ENCODE measurements around the gene DENND5B.
A peak's percentile ranks its signal among the peaks of the same experiment; 100 is the strongest.
"Not testable (repeated sequence)": the region's sequence is repeated elsewhere in the genome, so short reads cannot be mapped to it uniquely, and the experiment has no call there.

DENND5B gene

DNA sequence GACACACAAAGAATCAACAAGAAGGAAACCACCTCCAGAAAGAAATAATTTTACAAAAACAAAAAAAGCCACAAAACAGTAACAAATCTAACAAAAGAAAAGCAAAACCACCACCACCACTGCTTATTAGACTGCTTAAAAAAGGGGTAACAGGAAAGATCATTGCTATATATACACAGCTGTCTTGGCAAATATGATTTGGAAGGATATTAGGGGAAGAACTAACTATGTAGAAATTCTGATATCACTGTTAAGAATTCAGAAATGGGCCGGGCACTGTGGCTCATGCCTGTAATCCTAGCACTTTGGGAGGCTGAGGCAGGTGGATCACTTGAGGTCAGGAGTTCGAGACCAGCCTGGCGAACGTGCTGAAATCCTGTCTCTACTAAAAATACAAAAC, 92.5 kb downstream of the DENND5B start:
- no peak for DNase-seq

GRCh38 chr12:31496257-31496656, 94.7 kb downstream of the DENND5B start:
- DNase-seq: no peak

DNA sequence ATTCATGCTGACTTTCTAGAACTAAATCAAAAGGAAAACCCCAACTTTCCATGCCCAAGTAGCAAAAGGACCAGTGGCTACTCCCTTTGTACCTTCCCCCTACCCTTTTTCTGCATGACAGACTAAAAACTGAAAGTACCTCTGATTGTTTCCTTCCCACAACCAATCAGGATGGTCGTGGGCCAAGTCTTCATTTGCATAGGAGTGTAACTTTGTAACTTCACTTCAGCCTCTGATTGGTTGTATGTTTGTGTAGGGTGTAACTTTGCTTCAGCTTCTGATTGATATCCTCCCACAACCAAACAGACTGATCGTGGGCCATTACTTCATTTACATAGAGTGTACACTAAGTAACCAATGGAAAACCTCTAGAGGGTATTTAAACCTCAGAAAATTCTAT, 96.5 kb downstream of the DENND5B start:
- no peak for DNase-seq

DNA sequence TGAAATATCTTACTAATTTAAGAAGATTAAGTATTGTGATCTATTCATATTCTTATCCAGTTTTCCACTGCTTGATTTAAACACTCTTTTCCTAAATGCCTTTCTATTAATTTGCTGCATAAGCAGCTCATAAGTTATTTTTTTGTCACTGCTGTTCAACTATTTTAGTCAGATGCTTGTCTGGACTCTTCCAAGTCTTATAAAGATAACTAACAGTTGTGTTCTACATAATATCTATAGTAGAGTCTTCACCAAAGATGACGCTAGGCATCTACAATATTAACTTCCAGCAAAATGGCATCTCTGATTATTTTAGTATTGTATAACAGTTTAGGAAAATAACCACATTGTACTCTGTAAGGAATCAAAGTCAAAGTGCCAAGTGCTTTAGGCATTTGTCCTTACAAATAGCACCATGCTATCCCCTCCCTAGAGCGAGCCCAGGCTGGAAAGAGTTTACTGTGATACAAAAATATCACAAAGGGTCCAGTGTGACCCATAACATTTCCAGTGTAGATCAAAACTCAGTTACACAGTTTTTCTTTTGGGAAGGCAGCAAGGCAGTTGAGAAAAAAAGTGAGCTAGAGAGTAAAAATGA, 98.2 kb downstream of the DENND5B start:
- no peak for DNase-seq

DNA sequence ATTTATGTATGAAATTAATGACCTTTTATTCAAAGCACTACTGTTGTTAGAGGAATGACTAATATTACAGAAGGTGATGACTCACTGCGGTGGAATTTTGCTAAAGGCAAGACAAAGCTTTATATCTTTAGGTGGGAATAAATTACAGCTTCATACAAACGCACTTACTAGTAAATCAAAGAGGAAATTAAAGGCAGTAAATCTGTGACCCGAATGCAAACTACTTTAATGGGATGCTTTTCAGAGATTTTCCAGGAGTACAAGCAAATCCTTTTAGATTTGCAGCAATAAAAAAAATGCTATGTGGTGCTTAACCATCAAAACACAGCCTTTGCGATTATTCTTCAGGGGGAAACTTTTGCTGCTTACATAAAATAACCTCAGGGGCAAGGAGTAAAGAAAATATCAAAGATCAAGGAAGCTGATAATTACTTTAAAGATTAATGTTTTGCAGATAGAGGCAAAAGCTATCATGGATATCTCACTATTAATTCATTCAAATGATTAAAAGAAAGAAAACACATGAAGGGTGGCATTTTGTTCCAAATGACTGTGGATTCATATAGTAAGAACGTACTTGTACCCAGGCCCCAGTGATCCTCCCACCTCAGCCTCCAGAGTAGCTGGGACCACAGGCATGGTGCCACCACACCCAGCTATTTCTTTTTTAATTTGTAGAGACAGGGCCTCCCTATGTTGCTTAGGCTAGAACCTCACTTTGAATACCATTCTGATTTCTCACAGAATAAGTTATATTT, 98.9 kb downstream of the DENND5B start:
- DNase-seq: no peak

DNA sequence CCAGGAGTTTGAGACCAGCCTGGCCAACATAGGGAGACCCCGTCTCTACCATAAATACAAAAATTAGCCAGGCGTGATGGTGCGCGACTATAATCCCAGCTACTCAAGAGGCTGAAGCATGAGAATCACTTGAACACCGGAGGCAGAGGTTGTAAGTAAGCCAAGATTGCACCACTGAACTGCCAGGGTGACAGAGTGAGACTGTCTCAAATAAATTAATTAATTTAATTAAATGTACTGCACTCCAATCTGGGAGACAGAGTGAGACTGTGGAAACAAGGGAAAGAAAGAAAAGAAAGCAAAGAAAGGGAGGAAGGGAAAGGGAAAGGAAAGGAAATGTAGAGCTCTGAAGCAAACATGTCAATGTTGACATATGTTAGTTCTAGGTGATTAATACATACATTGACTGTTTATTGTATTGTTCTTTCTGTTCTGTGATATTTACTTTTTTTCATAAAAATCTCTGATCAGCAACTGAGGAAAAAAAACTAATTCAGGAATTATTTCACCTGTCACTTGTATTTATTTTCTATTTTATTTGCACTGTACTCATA, 99.6 kb downstream of the DENND5B start:
- DNase-seq: no peak

- DNase-seq: peak; percentile 5
Observed at GRCh38 chr12:31488737-31489338, 102.1 kb downstream of the DENND5B start.

DNA sequence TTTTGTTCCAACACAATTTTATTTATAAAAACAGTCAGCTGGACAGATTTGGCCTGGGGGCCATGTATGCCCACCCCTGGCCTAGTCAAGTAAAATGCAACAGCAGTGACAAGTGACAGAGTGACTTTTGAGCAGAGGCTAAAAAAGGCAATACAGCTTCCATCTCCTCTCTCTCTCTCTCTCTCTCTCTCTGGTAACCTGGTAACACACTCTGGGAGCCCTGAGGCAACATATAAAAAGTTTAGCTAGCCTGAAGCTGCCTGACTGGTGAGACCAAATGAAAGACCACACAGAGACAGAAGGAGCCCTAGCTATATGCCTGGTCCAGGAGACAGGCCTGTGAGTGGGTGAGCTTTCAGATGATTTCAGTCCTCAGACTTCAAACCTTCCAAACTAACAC, 105.4 kb downstream of the DENND5B start:
- no peak for DNase-seq

GRCh38 chr12:31482816-31483215, 108.1 kb downstream of the DENND5B start:
- DNase-seq: no peak

GRCh38 chr12:31481415-31481814, 109.5 kb downstream of the DENND5B start:
- no peak for DNase-seq

GRCh38 chr12:31479516-31480210, 111.3 kb downstream of the DENND5B start:
- DNase-seq: no peak

GRCh38 chr12:31478898-31479297, 112.0 kb downstream of the DENND5B start:
- no peak for DNase-seq

- no peak for DNase-seq
Observed at GRCh38 chr12:31478425-31478824, 112.5 kb downstream of the DENND5B start.

DNA sequence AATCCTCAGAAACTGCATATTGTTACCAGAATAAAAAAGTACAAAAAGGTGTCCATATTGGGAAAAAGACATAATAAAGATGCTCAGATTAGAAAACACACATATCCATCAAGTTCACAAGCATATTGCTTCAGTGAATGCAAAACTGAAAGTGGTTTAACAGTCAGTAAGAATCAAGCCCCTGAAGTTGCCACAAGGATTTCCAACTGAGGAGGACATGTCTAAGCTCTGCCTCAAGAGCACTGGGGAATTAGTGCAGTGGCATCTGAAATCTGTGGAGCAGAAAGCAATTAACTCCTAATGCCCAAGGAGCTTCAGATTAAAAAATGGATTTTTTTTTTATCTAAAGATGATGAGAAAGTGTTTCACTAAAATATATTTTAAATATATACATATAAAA, 113.2 kb downstream of the DENND5B start:
- DNase-seq: no peak

DNA sequence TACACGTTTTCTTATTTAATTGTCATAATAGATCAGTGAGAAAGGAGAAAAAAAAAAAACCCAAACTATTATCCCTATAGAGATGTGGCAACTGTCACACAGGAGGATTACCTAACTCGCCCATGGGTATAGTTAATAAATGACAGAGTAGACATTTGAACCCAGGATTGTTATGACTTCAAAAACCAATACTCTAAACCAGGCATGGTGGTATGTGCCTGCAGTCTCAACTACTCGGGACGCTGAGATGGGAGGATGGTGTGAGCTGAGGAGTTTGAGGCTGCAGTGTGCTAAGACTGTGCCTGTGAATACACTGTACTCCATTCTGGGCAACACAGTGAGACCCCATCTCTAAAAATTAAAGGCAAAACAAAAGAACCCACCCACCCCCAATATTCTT, 114.5 kb downstream of the DENND5B start:
- DNase-seq: no peak

DNA sequence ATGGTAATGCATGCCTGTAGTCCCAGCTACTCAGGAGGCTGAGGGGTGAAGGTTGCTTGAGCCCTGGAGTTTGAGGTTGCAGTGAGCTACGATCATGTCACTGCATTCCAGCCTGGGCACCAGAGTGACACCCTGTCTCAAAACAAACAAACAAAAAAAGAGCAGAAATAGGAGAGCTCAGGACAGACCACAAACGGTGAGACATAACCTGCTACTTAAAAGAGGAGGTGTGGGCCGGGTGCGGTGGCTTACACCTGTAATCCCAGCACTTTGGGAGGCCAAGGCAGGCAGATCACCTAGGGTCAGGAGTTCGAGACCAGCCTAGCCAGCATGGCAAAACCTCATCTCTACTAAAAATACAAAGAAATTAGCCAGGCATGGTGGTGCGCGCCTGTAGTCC, 115.3 kb downstream of the DENND5B start:
- not testable (repeated sequence) for DNase-seq

- no peak for DNase-seq
Observed at GRCh38 chr12:31474751-31475150, 116.2 kb downstream of the DENND5B start.

GRCh38 chr12:31471823-31472222, 119.1 kb downstream of the DENND5B start:
- no peak for DNase-seq

GRCh38 chr12:31471051-31471450, 119.9 kb downstream of the DENND5B start:
- no peak for DNase-seq

GRCh38 chr12:31470459-31470858, 120.5 kb downstream of the DENND5B start:
- no peak for DNase-seq

DNA sequence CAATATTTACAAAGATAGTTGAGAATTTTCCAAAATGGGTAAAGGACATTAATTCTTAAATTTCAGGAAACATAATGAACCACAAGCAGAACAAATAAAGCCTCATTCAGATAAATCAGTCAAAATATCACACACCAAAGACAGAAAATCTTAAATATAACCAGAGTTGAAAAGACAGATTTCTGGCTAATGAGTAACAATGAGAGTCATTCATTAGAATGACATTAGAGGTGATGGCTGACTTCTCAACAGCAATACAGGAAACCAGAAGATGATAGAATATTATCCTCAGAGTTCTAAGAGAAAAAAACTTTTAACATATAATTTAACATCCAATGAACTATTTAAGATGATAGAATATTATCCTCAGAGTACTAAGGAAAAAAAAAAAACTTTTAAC, 124.2 kb downstream of the DENND5B start:
- DNase-seq: no peak

DNA sequence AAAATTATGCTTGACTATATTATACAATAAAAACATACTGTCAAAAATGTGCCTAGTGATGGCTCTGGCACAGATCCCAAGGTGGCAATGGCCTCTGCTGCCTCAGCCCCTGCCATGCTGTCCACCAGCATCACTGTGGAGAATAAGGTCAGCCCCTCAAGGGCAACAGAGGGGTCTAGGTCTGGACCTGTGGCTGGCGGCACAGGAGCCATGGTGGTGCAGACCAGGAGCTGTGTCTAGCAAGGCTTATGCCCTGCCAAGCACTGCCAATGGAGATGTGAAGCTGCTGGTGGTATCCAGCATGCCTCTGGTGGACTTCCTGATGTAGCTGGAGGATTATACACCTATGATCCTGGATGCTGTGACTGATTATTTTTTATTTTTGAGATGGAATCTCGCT, 125.9 kb downstream of the DENND5B start:
- no peak for DNase-seq

GRCh38 chr12:31460024-31460423, 130.9 kb downstream of the DENND5B start:
- DNase-seq: no peak

GRCh38 chr12:31456562-31456961, 134.4 kb downstream of the DENND5B start:
- no peak for DNase-seq

All from activated CD4-positive, alpha-beta T cell treated with anti-CD3 and anti-CD28 coated beads, Interleukin-2, amount 50 U/mL, for 16 hours (primary cell).